Skeletal muscle tissue (tissue), 5 donors: Measurements from ENCODE around the gene PDK3. TPM values are rescaled to one million over a fixed set of nuclear protein-coding genes. Genes with fewer than 3 reads are reported as not detected.

Experiments
- H3K27ac ChIP-seq: one replicate; pipeline ENCODE4 v1.7.0; 2013; ENCODE audit warnings: mild to moderate bottlenecking, low read depth, low read length, inconsistent platforms
- H3K27me3 ChIP-seq, 3 donors: one replicate each; pipeline ENCODE4 v1.7.0; 2013; ENCODE audit warnings: low read length in 3 of 3; ENCODE audit not compliant: control insufficient read depth in 3 of 3, insufficient read depth in 3 of 3
- H3K36me3 ChIP-seq, 3 donors: one replicate each; pipeline ENCODE4 v1.7.0; 2013; ENCODE audit warnings: low read length in 3 of 3; ENCODE audit not compliant: control insufficient read depth in 3 of 3, insufficient read depth in 3 of 3
- H3K4me1 ChIP-seq, 3 donors: one replicate each; pipeline ENCODE4 v1.7.0; 2013; ENCODE audit warnings: low read length in 3 of 3, mild to moderate bottlenecking in 3 of 3; ENCODE audit not compliant: control insufficient read depth in 3 of 3, insufficient read depth in 3 of 3
- H3K4me3 ChIP-seq, 3 donors: one replicate each; pipeline ENCODE4 v1.7.0; 2013; ENCODE audit warnings: low read length in 3 of 3
- H3K9ac ChIP-seq, 3 donors: one replicate each; pipeline ENCODE4 v1.7.0; 2013; ENCODE audit warnings: low read length in 3 of 3, mild to moderate bottlenecking in 3 of 3, moderate library complexity in 2 of 3, low read depth in 1 of 3
- H3K9me3 ChIP-seq, 3 donors: one replicate each; pipeline ENCODE4 v1.7.0; 2013; ENCODE audit warnings: low read length in 3 of 3; ENCODE audit not compliant: control insufficient read depth in 3 of 3
- small RNA-seq: library from RNA; depleted of rRNA; stranded (forward); fragments of <200 nt; gene quantifications from one replicate; pipeline ENCODE3, GENCODE V24; 2014
- total RNA-seq: library from RNA; depleted of rRNA; stranded (reverse); fragments of >200 nt; gene quantifications from one replicate; pipeline ENCODE4 v1.2.3, GENCODE V29; 2014
- donor health status: Osteomylitis.

PDK3 gene
- total RNA-seq, 1 donor from 2014 or later, result 7.8 TPM

GRCh38 chrX:24575496-24575895 lies 110.4 kb downstream of the PDK3 start:
- Histone ChIP-seq H3K4me3 (no peak overlapping the region), H3K27ac (no peak overlapping the region), H3K4me1 (no peaks in the 10 kb centered on the region), H3K9ac (no peak overlapping the region), H3K9me3 (no peaks in the 10 kb centered on the region), H3K27me3 (no peaks in the 10 kb centered on the region), H3K36me3 (no peaks in the 10 kb centered on the region)

- no peak overlapping the region for H3K9ac ChIP-seq
- H3K36me3 ChIP-seq, result no peaks in the 10 kb centered on the region
- H3K27ac ChIP-seq, result no peak overlapping the region
Observed at GRCh38 chrX:24577091-24577490, 112.0 kb downstream of the PDK3 start.

More at GRCh38 chrX:24577091-24577490, 112.0 kb downstream of the PDK3 start:
- Histone ChIP-seq H3K27me3 (no peaks in the 10 kb centered on the region), H3K9me3 (no peaks in the 10 kb centered on the region), H3K4me3 (no peak overlapping the region), H3K4me1 (no peaks in the 10 kb centered on the region)

Small RNA genes within 50 kb of the gene (small RNA-seq; reads per million reads assigned to genes)
- gene SNRPEP9, result not detected

Other genes starting within 250 kb of the PDK3 start
- gene SUPT20HL2, start 151.2 kb upstream of the PDK3 start, total RNA-seq, result not detected
- gene SUPT20HL1, start 104.6 kb upstream of the PDK3 start, total RNA-seq, result not detected
- gene PCYT1B, start 182.1 kb downstream of the PDK3 start, total RNA-seq, result 1.0 TPM
- gene POLA1, start 228.6 kb downstream of the PDK3 start, total RNA-seq, result 63.2 TPM